H9 (cell line): Measurements from ENCODE around the gene SLC35F3. TPM values are rescaled to one million over a fixed set of nuclear protein-coding genes. Genes with fewer than 3 reads are reported as not detected.

ENCODE experiments used
- DNase-seq: peaks from one replicate; pipeline ENCODE4 v3.0.0-alpha.2; 2017
- H2AFZ ChIP-seq: one replicate; pipeline ENCODE4 v1.6.1; 2013; ENCODE audit warnings: mild to moderate bottlenecking, low read length, control low read depth, moderate library complexity
- H2AK5ac ChIP-seq: 2 replicates; pipeline ENCODE4 v1.6.1; 2013; ENCODE audit warnings: low read length, control low read depth, mixed read lengths; ENCODE audit not compliant: insufficient read length
- H2BK120ac ChIP-seq: one replicate; pipeline ENCODE4 v1.6.1; 2013; ENCODE audit warnings: low read depth, mild to moderate bottlenecking, low read length, control low read depth, inconsistent platforms; ENCODE audit not compliant: poor library complexity, severe bottlenecking
- H2BK12ac ChIP-seq: 2 replicates; pipeline ENCODE4 v1.6.1; 2013; ENCODE audit warnings: low read length, control low read depth, mixed read lengths, low read depth; ENCODE audit not compliant: insufficient read length
- H2BK15ac ChIP-seq: 2 replicates; pipeline ENCODE4 v1.6.1; 2013; ENCODE audit warnings: low read depth, low read length, control low read depth
- H2BK20ac ChIP-seq: one replicate; pipeline ENCODE4 v1.6.1; 2013; ENCODE audit warnings: low read depth, mild to moderate bottlenecking, low read length, control low read depth, inconsistent platforms; ENCODE audit not compliant: poor library complexity, severe bottlenecking
- H2BK5ac ChIP-seq: 2 replicates; pipeline ENCODE4 v1.6.1; 2013; ENCODE audit warnings: low read length, control low read depth, mixed read lengths; ENCODE audit not compliant: insufficient read length
- H3K14ac ChIP-seq: 2 replicates; pipeline ENCODE4 v1.6.1; 2013; ENCODE audit warnings: low read length, control low read depth; ENCODE audit not compliant: insufficient read depth
- H3K18ac ChIP-seq: 2 replicates; pipeline ENCODE4 v1.6.1; 2013; ENCODE audit warnings: low read depth, mild to moderate bottlenecking, mixed read lengths, low read length, control low read depth; ENCODE audit not compliant: insufficient read length
- H3K23ac ChIP-seq: 2 replicates; pipeline ENCODE4 v1.6.1; 2013; ENCODE audit warnings: low read length, control low read depth, mixed read lengths, low read depth; ENCODE audit not compliant: insufficient read length
- H3K23me2 ChIP-seq: 2 replicates; pipeline ENCODE4 v1.6.1; 2013; ENCODE audit warnings: low read depth, mild to moderate bottlenecking, mixed read lengths, low read length, control low read depth; ENCODE audit not compliant: insufficient read length, poor library complexity, severe bottlenecking
- H3K27ac ChIP-seq: 2 replicates; pipeline ENCODE4 v1.5.1; 2013; ENCODE audit warnings: low read length, control low read depth, mixed read lengths, low read depth; ENCODE audit not compliant: insufficient read length
- H3K27me3 ChIP-seq: 2 replicates; pipeline ENCODE4 v1.6.1; 2013; ENCODE audit warnings: low read length, control low read depth, inconsistent platforms; ENCODE audit not compliant: insufficient read depth
- H3K4ac ChIP-seq: 2 replicates; pipeline ENCODE4 v1.6.1; 2013; ENCODE audit warnings: low read depth, mild to moderate bottlenecking, control low read depth, inconsistent platforms, low read length, moderate library complexity
- H3K4me1 ChIP-seq: 2 replicates; pipeline ENCODE4 v1.6.1; 2013; ENCODE audit warnings: low read length, control low read depth, inconsistent platforms; ENCODE audit not compliant: insufficient read depth
- H3K4me2 ChIP-seq: 2 replicates; pipeline ENCODE4 v1.6.1; 2013; ENCODE audit warnings: low read length, control low read depth, mixed read lengths; ENCODE audit not compliant: insufficient read length, insufficient read depth
- H3K56ac ChIP-seq: 2 replicates; pipeline ENCODE4 v1.6.1; 2013; ENCODE audit warnings: low read depth, mild to moderate bottlenecking, mixed read lengths, low read length, control low read depth; ENCODE audit not compliant: insufficient read length
- H3K79me1 ChIP-seq: 2 replicates; pipeline ENCODE4 v1.6.1; 2013; ENCODE audit warnings: low read depth, mild to moderate bottlenecking, moderate library complexity, low read length, control low read depth, inconsistent platforms; ENCODE audit not compliant: insufficient read depth, poor library complexity, severe bottlenecking
- H3K79me2 ChIP-seq: 2 replicates; pipeline ENCODE4 v1.6.1; 2013; ENCODE audit warnings: low read length, control low read depth, inconsistent platforms; ENCODE audit not compliant: insufficient read depth
- H3K9ac ChIP-seq: 2 replicates; pipeline ENCODE4 v1.6.1; 2013; ENCODE audit warnings: low read length, control low read depth, mixed read lengths; ENCODE audit not compliant: insufficient read length; ENCODE audit errors: extremely low read depth
- H3K9me3 ChIP-seq: one replicate; pipeline ENCODE4 v1.6.1; 2013; ENCODE audit warnings: low read depth, low read length, inconsistent platforms; ENCODE audit not compliant: control insufficient read depth
- H3T11ph ChIP-seq: one replicate; pipeline ENCODE4 v1.6.1; 2013; ENCODE audit warnings: mild to moderate bottlenecking, low read length, control low read depth, inconsistent platforms
- H4K20me1 ChIP-seq: one replicate; pipeline ENCODE4 v1.6.1; 2013; ENCODE audit not compliant: control insufficient read depth, insufficient read length, insufficient read depth
- H4K5ac ChIP-seq: 2 replicates; pipeline ENCODE4 v1.6.1; 2013; ENCODE audit warnings: low read depth, mild to moderate bottlenecking, mixed read lengths, low read length, control low read depth; ENCODE audit not compliant: insufficient read length
- H4K8ac ChIP-seq: replicated peaks from 2 replicates; pipeline ENCODE4 v1.6.1; 2013; ENCODE audit warnings: low read length, control low read depth, mixed read lengths, low read depth; ENCODE audit not compliant: insufficient read length
- H4K91ac ChIP-seq: 2 replicates; pipeline ENCODE4 v1.6.1; 2013; ENCODE audit warnings: low read depth, mild to moderate bottlenecking, moderate library complexity, mixed read lengths, low read length, control low read depth; ENCODE audit not compliant: insufficient read length
- H3K27ac Mint-ChIP-seq, 3 experiments: 2 replicates in 2 of 3; 3 replicates in 1 of 3; pipeline ENCODE4 v1.8.0; 2020 to 2021; ENCODE audit warnings: mixed read lengths in 3 of 3, mild to moderate bottlenecking in 1 of 3, moderate library complexity in 1 of 3
- H3K27me3 Mint-ChIP-seq: 2 replicates; pipeline ENCODE4 v1.8.0; 2021; ENCODE audit warnings: low read depth, mild to moderate bottlenecking, moderate library complexity, mixed read lengths
- H3K36me3 Mint-ChIP-seq, 3 experiments: 2 replicates in 2 of 3; 3 replicates in 1 of 3; pipeline ENCODE4 v1.8.0; 2020 to 2021; ENCODE audit warnings: low read depth in 3 of 3, mixed read lengths in 3 of 3; ENCODE audit not compliant: insufficient read depth in 1 of 3
- H3K4me1 Mint-ChIP-seq, 2 experiments: 2 replicates each; pipeline ENCODE4 v1.8.0; 2020; ENCODE audit warnings: mixed read lengths in 2 of 2
- H3K4me3 Mint-ChIP-seq, 2 experiments: 2 replicates in 1 of 2; 3 replicates in 1 of 2; pipeline ENCODE4 v1.8.0; 2020 to 2021; ENCODE audit warnings: mild to moderate bottlenecking in 2 of 2, mixed read lengths in 2 of 2, moderate library complexity in 1 of 2
- H3K9me3 Mint-ChIP-seq, 2 experiments: 2 replicates in 1 of 2; 3 replicates in 1 of 2; pipeline ENCODE4 v1.8.0; 2020; ENCODE audit warnings: mild to moderate bottlenecking in 2 of 2, mixed read lengths in 2 of 2, moderate library complexity in 1 of 2
- CTCF ChIP-seq: fragments of 200-600 bp; sonication (generic); conservative IDR thresholded peaks from 3 replicates; pipeline ENCODE4 v1.8.0; 2021; ENCODE audit warnings: antibody characterized with exemption, mild to moderate bottlenecking
- whole genome bisulfite sequencing: extraction: QIAGEN DNeasy Blood & Tissue Kit; methylation state at CpG from one replicate; pipeline ENCODE4 v1.1.7; 2013; ENCODE audit warnings: missing lambda C conversion rate, low lambda C conversion rate, mixed read lengths; ENCODE audit not compliant: insufficient read length; ENCODE audit errors: extremely low coverage; 5-methylcytosine and 5-hydroxymethylcytosine counted together
- total RNA-seq: library from RNA; stranded (reverse); gene quantifications from 2 replicates; pipeline ENCODE4 v1.2.1, GENCODE V29; 2021

Gene SLC35F3
- total RNA-seq, 1 experiment from 2014 or later: 0.81 TPM

GRCh38 chr1:233897325-233898162 lies 6.9 kb upstream of the SLC35F3 start:
- no peak overlapping the region for H3K18ac ChIP-seq
- no peaks in the 10 kb centered on the region for H3K23me2 ChIP-seq
- no peak overlapping the region for H3K23ac ChIP-seq
- H3K14ac ChIP-seq: no peak overlapping the region
- no peak for TF ChIP-seq CTCF
- no peak overlapping the region for H3K56ac ChIP-seq
- no peaks in the 10 kb centered on the region for H3K4me1 ChIP-seq
- H3K4me1 Mint-ChIP-seq: no peaks in the 10 kb centered on the region
- no peaks in the 10 kb centered on the region for H3K79me2 ChIP-seq
- H4K8ac ChIP-seq: no peak overlapping the region
- WGBS: no CpG with 5 or more reads among the region's 6 CpGs
- H3K27me3 Mint-ChIP-seq: peaks cover 47% of the 10 kb centered on the region
- H3K27ac ChIP-seq: no peak overlapping the region
- no peak overlapping the region for H3K9ac ChIP-seq
- DNase-seq: no peak
- H2AK5ac ChIP-seq: no peak overlapping the region
- H2BK5ac ChIP-seq: no peak overlapping the region
- no peak overlapping the region for H2BK120ac ChIP-seq
- H2BK20ac ChIP-seq: no peak overlapping the region
- H2BK15ac ChIP-seq: no peak overlapping the region
- no peak overlapping the region for H3K4me3 Mint-ChIP-seq
- no peaks in the 10 kb centered on the region for H4K20me1 ChIP-seq
- no peaks in the 10 kb centered on the region for H3K36me3 Mint-ChIP-seq
- H3K9me3 ChIP-seq: no peaks in the 10 kb centered on the region
- no peaks in the 10 kb centered on the region for H3K79me1 ChIP-seq
- no peak overlapping the region for H2AFZ ChIP-seq
- no peaks in the 10 kb centered on the region; the same call in 1 of the 2 replicates for H3K27me3 ChIP-seq
- H3K27ac Mint-ChIP-seq: no peak overlapping the region
- H3K9me3 Mint-ChIP-seq: peaks cover 4 to 5% of the 10 kb centered on the region in 2 experiments; a peak in 4 of 5 replicates
- H3T11ph ChIP-seq: no peak overlapping the region
- H3K4me2 ChIP-seq: no peak overlapping the region
- H4K91ac ChIP-seq: no peak overlapping the region
- H4K5ac ChIP-seq: no peak overlapping the region
- no peak overlapping the region for H3K4ac ChIP-seq
- no peak overlapping the region for H2BK12ac ChIP-seq
